ENCODE measurements around the gene RIPOR3.

The RIPOR3 gene

GRCh38 chr20:50580842-50581544 is 110.3 kb downstream of the RIPOR3 start:
- DNase-seq (ENCODE audit: low spot score): no peak
- TF ChIP-seq CTCF (IDR thresholded peaks at IDR 0.05): no peak
- no peak overlapping the region for H3K4me3 ChIP-seq
- H3K27ac ChIP-seq: no peak overlapping the region

DNA sequence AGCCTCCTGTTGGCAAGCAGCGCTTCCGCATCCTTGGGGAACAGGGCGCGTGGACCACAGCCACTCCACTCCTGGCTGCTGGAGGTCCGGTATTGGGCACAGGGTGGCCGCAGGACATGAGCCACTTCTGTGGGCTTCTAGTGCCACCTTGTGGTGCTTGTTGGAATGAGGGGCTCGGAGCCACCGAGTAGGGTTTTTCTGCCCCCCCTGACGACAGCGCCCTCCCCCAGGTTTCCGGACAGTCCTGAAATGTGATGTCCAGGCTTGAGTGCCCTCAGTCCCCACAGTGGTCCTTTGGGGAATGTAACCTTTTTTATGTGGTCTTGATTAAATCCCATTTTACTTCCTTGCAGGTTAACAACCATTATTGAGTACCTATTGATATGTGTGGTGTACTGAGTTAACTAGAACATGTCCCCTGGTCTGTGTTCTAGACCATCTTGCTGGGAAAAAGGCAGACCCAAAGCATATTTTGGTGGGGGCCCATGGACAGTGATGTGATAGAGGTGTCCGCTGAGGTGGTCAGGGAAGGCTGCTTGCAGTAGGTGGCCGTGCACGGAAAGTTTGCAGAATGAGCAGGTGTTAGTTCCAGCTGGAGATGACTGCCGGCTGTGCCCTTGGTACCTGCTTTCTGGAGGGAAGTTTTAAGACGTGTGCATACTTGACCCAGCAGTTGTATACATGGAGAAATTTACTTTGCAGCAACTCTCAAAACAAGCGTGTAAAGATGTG is 111.2 kb downstream of the RIPOR3 start:
- no peak for DNase-seq (ENCODE audit: low spot score)
- no peak overlapping the region for H3K27ac ChIP-seq
- TF ChIP-seq CTCF (IDR thresholded peaks at IDR 0.05): peak; percentile 72
- H3K4me3 ChIP-seq: no peak overlapping the region

- no peak for DNase-seq (ENCODE audit: low spot score)
- TF ChIP-seq CTCF (IDR thresholded peaks at IDR 0.05): no peak
- Histone ChIP-seq H3K4me3 (no peak overlapping the region), H3K27ac (no peak overlapping the region)
These were observed 111.8 kb downstream of the RIPOR3 start for GRCh38 chr20:50579511-50579910.

- TF ChIP-seq CTCF (IDR thresholded peaks at IDR 0.05): no peak
- Histone ChIP-seq H3K27ac (no peak overlapping the region), H3K4me3 (no peak overlapping the region)
- DNase-seq (ENCODE audit: low spot score): no peak
These were observed 112.6 kb downstream of the RIPOR3 start for GRCh38 chr20:50578778-50579165.

- DNase-seq (ENCODE audit: low spot score): no peak
- TF ChIP-seq CTCF (IDR thresholded peaks at IDR 0.05): no peak
- no peak overlapping the region for H3K4me3 ChIP-seq
- H3K27ac ChIP-seq: no peak overlapping the region
These were observed 113.1 kb downstream of the RIPOR3 start for GRCh38 chr20:50578061-50578777.

DNA sequence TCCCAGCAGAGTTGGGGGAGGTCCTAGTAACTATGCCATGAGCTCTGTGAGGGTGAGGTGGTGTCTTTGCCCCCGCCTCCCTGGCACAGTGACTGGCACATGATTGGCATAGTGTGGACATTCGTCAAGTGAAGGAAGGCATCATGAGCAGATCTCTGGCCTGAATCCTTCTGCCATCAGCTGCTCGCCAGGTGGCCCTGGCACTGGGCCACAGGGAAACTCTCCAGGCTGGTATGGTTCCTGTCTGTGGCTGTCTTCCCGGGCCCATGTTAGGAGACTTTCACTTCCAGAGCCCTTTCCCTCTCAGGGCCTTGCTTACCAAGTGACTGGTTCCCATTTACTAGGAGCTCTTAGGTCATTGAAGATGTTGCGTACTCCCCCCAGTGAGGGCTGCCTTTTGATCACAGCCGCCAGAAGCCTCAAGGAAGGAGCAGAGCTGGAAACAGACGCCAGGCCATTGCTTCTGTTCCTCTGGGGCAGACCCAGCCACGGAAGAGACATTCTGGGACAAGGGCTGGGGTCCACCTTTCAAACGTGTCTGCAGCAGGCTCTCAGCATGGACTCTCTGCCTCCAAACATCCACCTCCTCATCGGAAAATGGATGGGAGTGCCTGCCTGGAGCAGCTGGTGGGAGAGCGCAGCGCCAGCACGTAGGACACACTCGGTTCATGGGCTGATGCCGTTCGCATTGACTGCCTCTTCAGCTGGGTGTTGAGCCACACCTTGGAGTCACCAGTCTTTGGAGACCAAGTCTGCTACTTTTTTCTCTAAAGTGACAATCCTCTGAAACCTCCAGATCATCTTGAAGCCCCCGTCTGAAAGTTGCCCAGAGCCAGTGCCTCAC is 113.9 kb downstream of the RIPOR3 start:
- no peak overlapping the region for H3K27ac ChIP-seq
- no peak overlapping the region for H3K4me3 ChIP-seq
- no peak for DNase-seq (ENCODE audit: low spot score)
- no peak for TF ChIP-seq CTCF (IDR thresholded peaks at IDR 0.05)

Measured in coronary artery (tissue), 2 donors.